ENCODE data around the gene BTBD16. TPM values are rescaled to one million over a fixed set of nuclear protein-coding genes. Genes with fewer than 3 reads are reported as not detected.
A peak's percentile ranks its signal among the peaks of the same experiment; 100 is the strongest.

The BTBD16 gene
- total and polyA plus RNA-seq, 2 of the 13 experiments (the other 11 are each of a cell fraction or from before 2014, with no cell fraction given) = 5.0 to 11.9 TPM

GRCh38 chr10:122310311-122311050 is 39.4 kb downstream of the BTBD16 start (continued):
- TF ChIP-seq EED (CRISPR knock-in tag; IDR thresholded peaks at IDR 0.05) (no peak), ETS1 (CRISPR knock-in tag; IDR thresholded peaks at IDR 0.05) (no peak), ZMYM3 (CRISPR knock-in tag; IDR thresholded peaks at IDR 0.05) (peak; percentile 82; the same call in 1 of the 2 replicates), FOXA1 (IDR thresholded peaks at IDR 0.05) (peak; percentile 17; the same call in 1 of the 2 replicates), FOXA1 (CRISPR knock-in tag; IDR thresholded peaks at IDR 0.05) (peak; percentile 88), POGZ (CRISPR knock-in tag; IDR thresholded peaks at IDR 0.05) (peak; percentile 88), BCL6 (CRISPR knock-in tag; IDR thresholded peaks at IDR 0.05) (peak; percentile 71), MXI1 (IDR thresholded peaks at IDR 0.05; ENCODE audit: borderline replicate concordance, low read depth, low read length) (peak; percentile 61; the same call in 1 of the 3 replicates), BHLHE40 (IDR thresholded peaks at IDR 0.05; ENCODE audit: low read length) (peak; percentile 71), KDM2A (CRISPR knock-in tag; IDR thresholded peaks at IDR 0.05; ENCODE audit: borderline replicate concordance, low read depth) (peak; percentile 54; the same call in 1 of the 2 replicates), TARDBP (CRISPR knock-in tag; IDR thresholded peaks at IDR 0.05) (peak; percentile 95), SMC3 (IDR thresholded peaks at IDR 0.05; ENCODE audit: low read length) (peak; percentile 33), MAZ (IDR thresholded peaks at IDR 0.05; ENCODE audit: borderline replicate concordance, low read depth, low read length) (no peak), MAZ (CRISPR knock-in tag; IDR thresholded peaks at IDR 0.05; ENCODE audit: low read depth) (no peak), RFX1 (IDR thresholded peaks at IDR 0.05) (no peak), ZNF816 (CRISPR knock-in tag; IDR thresholded peaks at IDR 0.05; ENCODE audit: borderline replicate concordance) (peak; percentile 86), ATF7 (IDR thresholded peaks at IDR 0.05) (peak; percentile 91), ATF7 (CRISPR knock-in tag; IDR thresholded peaks at IDR 0.05) (peak; percentile 97), AKAP8 (CRISPR knock-in tag; IDR thresholded peaks at IDR 0.05) (no peak), FOSL2 (CRISPR knock-in tag; IDR thresholded peaks at IDR 0.05) (peak; percentile 96), KLF9 (CRISPR knock-in tag; IDR thresholded peaks at IDR 0.05; ENCODE audit: low read depth) (0 out of 2 replicates have a peak, but pooled peaks have one; percentile 24), ZNF572 (CRISPR knock-in tag; IDR thresholded peaks at IDR 0.05) (peak; percentile 93; the same call in 1 of the 2 replicates), DBP (CRISPR knock-in tag; IDR thresholded peaks at IDR 0.05; ENCODE audit: not compliant biosample characterization) (peak; percentile 19), KAT7 (CRISPR knock-in tag; IDR thresholded peaks at IDR 0.05; ENCODE audit: borderline replicate concordance) (peak; percentile 75)
- TF ChIP-seq, protein P1, sequence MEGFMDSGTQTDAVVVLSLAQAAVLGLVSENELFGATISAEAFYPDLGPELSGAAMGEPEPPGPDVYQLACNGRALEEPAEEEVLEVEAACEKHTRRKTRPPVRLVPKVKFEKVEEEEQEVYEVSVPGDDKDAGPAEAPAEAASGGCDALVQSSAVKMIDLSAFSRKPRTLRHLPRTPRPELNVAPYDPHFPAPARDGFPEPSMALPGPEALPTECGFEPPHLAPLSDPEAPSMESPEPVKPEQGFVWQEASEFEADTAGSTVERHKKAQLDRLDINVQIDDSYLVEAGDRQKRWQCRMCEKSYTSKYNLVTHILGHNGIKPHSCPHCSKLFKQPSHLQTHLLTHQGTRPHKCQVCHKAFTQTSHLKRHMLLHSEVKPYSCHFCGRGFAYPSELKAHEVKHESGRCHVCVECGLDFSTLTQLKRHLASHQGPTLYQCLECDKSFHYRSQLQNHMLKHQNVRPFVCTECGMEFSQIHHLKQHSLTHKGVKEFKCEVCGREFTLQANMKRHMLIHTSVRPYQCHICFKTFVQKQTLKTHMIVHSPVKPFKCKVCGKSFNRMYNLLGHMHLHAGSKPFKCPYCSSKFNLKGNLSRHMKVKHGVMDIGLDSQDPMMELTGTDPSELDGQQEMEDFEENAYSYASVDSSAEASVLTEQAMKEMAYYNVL (CRISPR knock-in tag; IDR thresholded peaks at IDR 0.05; ENCODE audit: borderline replicate concordance) = peak; percentile 26; the same call in 1 of the 2 replicates
- TF ChIP-seq, protein P2, sequence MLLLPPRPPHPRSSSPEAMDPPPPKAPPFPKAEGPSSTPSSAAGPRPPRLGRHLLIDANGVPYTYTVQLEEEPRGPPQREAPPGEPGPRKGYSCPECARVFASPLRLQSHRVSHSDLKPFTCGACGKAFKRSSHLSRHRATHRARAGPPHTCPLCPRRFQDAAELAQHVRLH (CRISPR knock-in tag; IDR thresholded peaks at IDR 0.05; ENCODE audit: borderline replicate concordance, low read depth) = 0 out of 2 replicates have a peak, but pooled peaks have one; percentile 16

Measured in HepG2 (cell line).